T-helper 2 cell treated with Interferon-gamma antibody and Interleukin-4, amounts not matched to agents 5 μg/mL and 100 μg/mL, for 36 hours (primary cell): ENCODE results near the gene CRLF2.

Experiments
- DNase-seq: peaks from one replicate; pipeline ENCODE4 v3.0.0; 2021; ENCODE audit warnings: low spot score
- H3K27ac Mint-ChIP-seq: one replicate; pipeline ENCODE4 v1.8.0; 2021; ENCODE audit warnings: mild to moderate bottlenecking, mixed read lengths
- H3K27me3 Mint-ChIP-seq: one replicate; pipeline ENCODE4 v1.8.0; 2021; ENCODE audit warnings: low read depth, mixed read lengths
- H3K36me3 Mint-ChIP-seq: one replicate; pipeline ENCODE4 v1.8.0; 2021; ENCODE audit warnings: low read depth, mixed read lengths
- H3K4me1 Mint-ChIP-seq: one replicate; pipeline ENCODE4 v1.8.0; 2021; ENCODE audit warnings: low read depth, mixed read lengths
- H3K4me3 Mint-ChIP-seq: one replicate; pipeline ENCODE4 v1.8.0; 2022; ENCODE audit warnings: mild to moderate bottlenecking, moderate library complexity, mixed read lengths
- H3K9me3 Mint-ChIP-seq: one replicate; pipeline ENCODE4 v1.8.0; 2021; ENCODE audit warnings: mixed read lengths

Gene CRLF2

DNA sequence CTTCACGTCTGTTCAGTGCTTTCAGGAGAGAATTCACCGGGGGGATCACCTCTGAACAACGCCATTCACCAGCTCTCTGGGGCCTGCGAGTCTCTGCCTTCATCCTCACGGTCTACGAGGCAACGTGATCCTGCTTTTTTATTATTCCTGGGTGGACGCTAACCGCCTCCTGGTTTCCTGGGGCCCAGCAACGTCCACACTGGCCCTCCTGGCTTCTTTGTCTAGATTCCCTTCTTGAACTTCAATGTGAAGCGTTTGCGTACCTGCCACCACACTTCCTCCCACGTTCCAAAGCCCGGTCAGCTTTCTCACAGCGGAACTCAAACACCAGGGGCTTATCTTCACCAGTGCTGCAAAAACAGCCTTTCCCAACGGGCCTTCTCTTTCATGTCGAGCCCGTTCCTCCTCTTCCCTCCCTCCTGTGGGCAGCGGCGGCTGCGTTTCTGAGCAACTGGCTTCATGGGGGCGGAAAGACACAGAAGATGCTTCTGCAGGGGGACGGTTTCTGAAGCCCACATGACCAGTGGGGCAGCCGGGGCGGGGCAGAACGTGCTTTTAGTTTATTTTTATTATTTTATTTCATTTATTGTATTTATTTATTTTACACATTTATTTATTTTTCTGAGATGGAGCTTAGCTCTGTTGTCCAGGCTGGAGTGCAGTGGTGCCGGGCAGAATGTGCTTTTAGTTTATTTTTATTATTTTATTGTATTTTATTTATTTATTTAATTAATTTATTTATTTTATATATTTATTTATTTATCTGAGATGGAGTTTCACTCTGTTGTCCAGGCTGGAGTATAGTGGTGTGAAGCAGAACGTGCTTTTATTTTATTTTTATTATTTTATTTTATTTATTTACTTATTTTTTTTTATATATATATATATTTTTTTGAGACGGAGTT lies 64.6 kb downstream of the CRLF2 start:
- no peak for DNase-seq
- no peaks in the 10 kb centered on the region for H3K36me3 Mint-ChIP-seq
- no peaks in the 10 kb centered on the region for H3K9me3 Mint-ChIP-seq
- no peak overlapping the region for H3K4me3 Mint-ChIP-seq
- no peaks in the 10 kb centered on the region for H3K27me3 Mint-ChIP-seq
- H3K4me1 Mint-ChIP-seq, result no peaks in the 10 kb centered on the region
- no peak overlapping the region for H3K27ac Mint-ChIP-seq

DNA sequence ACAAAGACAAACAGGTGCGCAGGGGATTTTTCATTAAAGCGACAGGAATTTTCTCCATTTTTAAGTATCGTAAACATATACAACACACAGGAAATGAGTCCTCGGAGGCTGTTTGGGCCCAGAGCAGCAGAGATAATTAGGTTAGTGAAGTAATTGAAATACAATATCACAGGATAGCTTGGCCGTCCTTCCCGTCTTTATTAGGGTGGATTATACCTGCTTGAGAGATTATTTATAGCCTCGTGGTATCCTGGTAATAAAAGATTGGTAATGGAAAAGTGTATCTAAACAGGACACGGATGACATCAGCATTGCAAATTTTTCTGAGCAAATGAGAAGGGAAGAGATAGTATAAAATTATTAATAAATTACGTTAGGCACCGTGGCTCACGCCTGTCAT lies 68.2 kb downstream of the CRLF2 start:
- H3K27ac Mint-ChIP-seq, result no peak overlapping the region
- no peak for DNase-seq
- no peaks in the 10 kb centered on the region for H3K27me3 Mint-ChIP-seq
- no peak overlapping the region for H3K4me3 Mint-ChIP-seq
- H3K36me3 Mint-ChIP-seq, result no peaks in the 10 kb centered on the region
- H3K4me1 Mint-ChIP-seq, result no peaks in the 10 kb centered on the region
- H3K9me3 Mint-ChIP-seq, result no peaks in the 10 kb centered on the region
